Amygdala (tissue), 56 donors: ENCODE results near the gene SMARCA2.

Experiments
- DNase-seq, 56 donors: peaks; one replicate each; lab custom pipeline; 2025; lab: John Stamatoyannopoulos, UW

SMARCA2 gene

GRCh38 chr9:2198956-2199635 is 183.9 kb downstream of the SMARCA2 start:
- DNase-seq: no peak

GRCh38 chr9:2199999-2200796 is 185.1 kb downstream of the SMARCA2 start:
- no peak for DNase-seq

GRCh38 chr9:2208465-2208864 is 193.3 kb downstream of the SMARCA2 start:
- no peak for DNase-seq

- no peak for DNase-seq
Observed at GRCh38 chr9:2208991-2209390, 193.8 kb downstream of the SMARCA2 start.

- DNase-seq: peak in 1 of 56 donors; percentile 9
Observed at GRCh38 chr9:2209400-2209799, 194.3 kb downstream of the SMARCA2 start.

- DNase-seq: no peak
Observed at GRCh38 chr9:2210201-2210600, 195.1 kb downstream of the SMARCA2 start.

- no peak for DNase-seq
Observed at GRCh38 chr9:2213830-2214468, 198.8 kb downstream of the SMARCA2 start.

- no peak for DNase-seq
Observed at GRCh38 chr9:2214707-2215106, 199.6 kb downstream of the SMARCA2 start.

- no peak for DNase-seq
Observed at GRCh38 chr9:2215921-2216441, 200.8 kb downstream of the SMARCA2 start.

GRCh38 chr9:2216591-2216990 is 201.4 kb downstream of the SMARCA2 start:
- DNase-seq: no peak

GRCh38 chr9:2217540-2217939 is 202.4 kb downstream of the SMARCA2 start:
- DNase-seq: no peak

GRCh38 chr9:2220036-2220435 is 204.9 kb downstream of the SMARCA2 start:
- no peak for DNase-seq

- DNase-seq: no peak
Observed at GRCh38 chr9:2227144-2227867, 212.2 kb downstream of the SMARCA2 start.

GRCh38 chr9:2228132-2228531 is 213.0 kb downstream of the SMARCA2 start:
- DNase-seq: peak in 13 of 56 donors; percentile 1 to 68 (median 19)

- DNase-seq: no peak
Observed at GRCh38 chr9:2228641-2229040, 213.5 kb downstream of the SMARCA2 start.

GRCh38 chr9:2229109-2229721 is 214.1 kb downstream of the SMARCA2 start:
- peak in 2 of 56 donors; percentile 3 to 6 for DNase-seq

GRCh38 chr9:2230362-2230761 is 215.2 kb downstream of the SMARCA2 start:
- DNase-seq: no peak

GRCh38 chr9:2231101-2231500 is 216.0 kb downstream of the SMARCA2 start:
- no peak for DNase-seq

- no peak for DNase-seq
Observed at GRCh38 chr9:2231829-2232228, 216.7 kb downstream of the SMARCA2 start.

- no peak for DNase-seq
Observed at GRCh38 chr9:2233274-2233673, 218.1 kb downstream of the SMARCA2 start.
